Small intestine (tissue), 7 donors: Measurements from ENCODE around the gene RNF19B. TPM values are rescaled to one million over a fixed set of nuclear protein-coding genes. Genes with fewer than 3 reads are reported as not detected.
A peak's percentile ranks its signal among the peaks of the same experiment; 100 is the strongest.
"Not testable (repeated sequence)": the region's sequence is repeated elsewhere in the genome, so short reads cannot be mapped to it uniquely, and the experiment has no call there.

Experiments
- DNase-seq, 2 donors: peaks; one replicate each; pipeline versions ENCODE4 v3.0.0 to v3.0.0-alpha.2; 2013
- FAIRE-seq: peaks from 2 replicates; lab custom pipeline; 2012; peaks lifted over from hg19 to GRCh38; lab: Jason Lieb, UNC
- H3K27ac ChIP-seq, 3 donors: one replicate each; pipeline ENCODE4 v1.5.1; 2013; ENCODE audit warnings: low read length in 2 of 3, mild to moderate bottlenecking in 2 of 3, control low read depth in 1 of 3, inconsistent platforms in 1 of 3, low read depth in 1 of 3, moderate library complexity in 1 of 3
- H3K27me3 ChIP-seq, 3 donors: one replicate each; pipeline ENCODE4 v1.6.1; 2013; ENCODE audit warnings: low read length in 3 of 3, inconsistent platforms in 1 of 3; ENCODE audit not compliant: control insufficient read depth in 3 of 3, insufficient read depth in 3 of 3
- H3K36me3 ChIP-seq, 3 donors: one replicate each; pipeline ENCODE4 v1.6.1; 2013; ENCODE audit warnings: low read length in 3 of 3, inconsistent platforms in 1 of 3, low read depth in 1 of 3, mild to moderate bottlenecking in 1 of 3, moderate library complexity in 1 of 3; ENCODE audit not compliant: control insufficient read depth in 3 of 3, insufficient read depth in 2 of 3
- H3K4me1 ChIP-seq, 3 donors: one replicate each; pipeline ENCODE4 v1.6.1; 2013; ENCODE audit warnings: low read length in 2 of 3, inconsistent platforms in 1 of 3, low read depth in 1 of 3, mild to moderate bottlenecking in 1 of 3, moderate library complexity in 1 of 3; ENCODE audit not compliant: control insufficient read depth in 3 of 3, insufficient read depth in 2 of 3
- H3K4me3 ChIP-seq, 3 donors: one replicate each; pipeline ENCODE4 v1.5.1; 2013; ENCODE audit warnings: low read length in 3 of 3, control low read depth in 1 of 3, inconsistent platforms in 1 of 3, low read depth in 1 of 3, mild to moderate bottlenecking in 1 of 3, moderate library complexity in 1 of 3
- H3K9me3 ChIP-seq, 2 donors: one replicate each; pipeline ENCODE4 v1.6.1; 2013; ENCODE audit warnings: low read depth in 1 of 2, low read length in 1 of 2; ENCODE audit not compliant: control insufficient read depth in 2 of 2, insufficient read depth in 1 of 2
- WGBS, 3 donors: extraction: QIAGEN DNeasy Blood & Tissue Kit; methylation state at CpG; one replicate each; pipeline ENCODE4 v1.1.7; 2013; 5-methylcytosine and 5-hydroxymethylcytosine counted together
- polyA plus RNA-seq, 4 donors: library from polyadenylated mRNA; stranded (reverse) in 3 of 4; unstranded in 1 of 4; fragments of 200-250 nt in 3 of 4; fragments of 120-200 nt in 1 of 4; gene quantifications; one replicate each; pipeline versions ENCODE4 v1.2.1 to v1.2.3, GENCODE V29; 2013
- donor health status: healthy with polysubstance abuse.
- donor health status: control.
- donor health status: control.
- donor health status: Bipolar disorder and iron deficiency.
- donor health status: healthy.

RNF19B gene
- polyA plus RNA-seq, 4 donors, result 20.8 to 29.2 (median 28.9) TPM

GRCh38 chr1:32917521-32917920 is 47.1 kb downstream of the RNF19B start:
- no peaks in the 10 kb centered on the region for H3K36me3 ChIP-seq
- H3K4me3 ChIP-seq, result no peak overlapping the region
- no peaks in the 10 kb centered on the region for H3K27me3 ChIP-seq
- 65 to 81% (median 66%) methylated on average over 7 of the region's 7 CpGs for WGBS, 3 donors
- FAIRE-seq (no peak), DNase-seq (no peak)
- H3K4me1 ChIP-seq, result peaks cover 0 to 2% (median under 1%) of the 10 kb centered on the region in 3 donors
- peaks cover 0 to 3% of the 10 kb centered on the region in 2 donors for H3K9me3 ChIP-seq
- no peak overlapping the region for H3K27ac ChIP-seq

GRCh38 chr1:32915766-32916706 is 48.6 kb downstream of the RNF19B start:
- Histone ChIP-seq H3K4me1 (peaks cover 0 to 4% (median 2%) of the 10 kb centered on the region in 3 donors), H3K9me3 (peaks cover 0 to 3% of the 10 kb centered on the region in 2 donors), H3K27me3 (no peaks in the 10 kb centered on the region), H3K27ac (no peak overlapping the region), H3K4me3 (no peak overlapping the region), H3K36me3 (no peaks in the 10 kb centered on the region)
- 87 to 91% (median 89%) methylated on average over 12 of the region's 12 CpGs for WGBS, 3 donors
- DNase-seq (no peak), FAIRE-seq (no peak)

GRCh38 chr1:32910319-32910718 is 54.3 kb downstream of the RNF19B start:
- Histone ChIP-seq H3K4me1 (peaks cover 4 to 24% (median 6%) of the 10 kb centered on the region in 3 donors), H3K4me3 (no peak overlapping the region), H3K36me3 (no peaks in the 10 kb centered on the region), H3K27me3 (no peaks in the 10 kb centered on the region), H3K27ac (no peak overlapping the region), H3K9me3 (no peaks in the 10 kb centered on the region)
- no peak for FAIRE-seq
- 90 to 92% (median 91%) methylated on average over 5 of the region's 5 CpGs for WGBS, 3 donors
- no peak for DNase-seq

DNA sequence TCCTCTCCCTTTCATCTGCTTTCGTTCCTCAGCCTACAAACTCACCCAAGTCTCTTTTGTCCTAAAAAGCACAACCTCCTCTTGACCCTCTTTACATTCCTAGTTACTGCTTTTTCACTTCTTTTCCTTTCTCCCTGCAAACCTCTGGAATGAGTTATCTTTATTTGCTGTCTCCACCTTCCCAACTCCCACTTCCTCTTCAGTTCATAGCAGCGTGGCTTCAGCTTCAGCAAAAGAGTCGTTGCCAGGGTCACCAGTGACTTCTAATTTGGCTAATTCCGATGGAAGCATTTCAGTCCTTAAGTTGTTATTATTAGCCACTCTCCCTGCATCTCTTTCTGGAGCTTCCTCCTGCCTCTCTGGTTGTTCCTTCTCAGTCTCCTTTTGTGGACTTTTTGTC is 57.2 kb downstream of the RNF19B start:
- DNase-seq, result peak; percentile 40 to 44
- H3K36me3 ChIP-seq, result no peaks in the 10 kb centered on the region
- no peaks in the 10 kb centered on the region for H3K9me3 ChIP-seq
- no peak for FAIRE-seq
- H3K27me3 ChIP-seq, result peaks cover 0 to 3% (median 0%) of the 10 kb centered on the region in 3 donors
- H3K4me3 ChIP-seq, result no peak overlapping the region
- H3K4me1 ChIP-seq, result peaks cover 4 to 34% (median 8%) of the 10 kb centered on the region in 3 donors
- 16 to 22% (median 20%) methylated on average over 4 of the region's 4 CpGs for WGBS, 3 donors
- peak overlapping the region in 1 of 3 donors; percentile 47 for H3K27ac ChIP-seq

- H3K9me3 ChIP-seq, result no peaks in the 10 kb centered on the region
- no peaks in the 10 kb centered on the region for H3K36me3 ChIP-seq
- H3K4me1 ChIP-seq, result peaks cover 4 to 30% (median 8%) of the 10 kb centered on the region in 3 donors
- no peak for FAIRE-seq
- peaks cover 0 to 3% (median 0%) of the 10 kb centered on the region in 3 donors for H3K27me3 ChIP-seq
- no peak overlapping the region for H3K4me3 ChIP-seq
- peak overlapping the region in 1 of 3 donors; percentile 48 for H3K27ac ChIP-seq
- WGBS, 3 donors, result 77 to 84% (median 80%) methylated on average over 7 of the region's 7 CpGs
- DNase-seq, result peak in 1 of 2 donors; percentile 73
Observed at GRCh38 chr1:32906654-32907053, 58.0 kb downstream of the RNF19B start.

DNA sequence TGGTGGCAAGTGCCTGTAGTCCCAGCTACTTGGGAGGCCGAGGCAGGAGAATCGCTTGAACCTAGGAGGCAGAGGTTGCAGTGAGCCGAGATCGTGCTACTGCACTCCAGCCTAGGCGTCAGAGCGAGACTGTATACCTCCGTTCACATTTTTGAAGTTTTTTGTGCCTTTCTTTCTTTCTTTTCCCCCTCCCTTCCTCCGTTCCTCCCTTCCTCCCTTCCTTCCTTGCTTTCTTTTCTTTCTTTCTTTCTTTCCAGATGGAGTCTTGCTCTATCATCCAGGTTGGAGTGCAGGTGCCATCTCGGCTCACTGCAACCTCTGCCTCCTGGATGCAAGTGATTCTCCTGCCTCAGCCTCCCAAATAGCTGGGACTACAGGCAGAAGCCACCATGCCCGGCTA is 59.0 kb downstream of the RNF19B start:
- peak overlapping the region in 2 of 3 donors; percentile 17 to 32 for H3K27ac ChIP-seq
- DNase-seq, FAIRE-seq, H3K4me3 ChIP-seq, H3K36me3 ChIP-seq, H3K9me3 ChIP-seq, H3K27me3 ChIP-seq: not testable (repeated sequence)
- H3K4me1 ChIP-seq, result peaks cover 4 to 34% (median 8%) of the 10 kb centered on the region in 3 donors
- WGBS, 3 donors, result 78 to 83% (median 81%) methylated on average over 10 of the region's 10 CpGs

- H3K27me3 ChIP-seq, result peaks cover 0 to 7% (median 3%) of the 10 kb centered on the region in 3 donors
- peaks cover 4 to 37% (median 8%) of the 10 kb centered on the region in 3 donors for H3K4me1 ChIP-seq
- WGBS, 3 donors, result 13 to 64% (median 44%) methylated on average over 2 of the region's 2 CpGs
- DNase-seq, result no peak
- no peaks in the 10 kb centered on the region for H3K9me3 ChIP-seq
- peak overlapping the region; percentile 68 to 92 (median 81) for H3K27ac ChIP-seq
- no peak overlapping the region for H3K4me3 ChIP-seq
- no peaks in the 10 kb centered on the region for H3K36me3 ChIP-seq
- FAIRE-seq, result no peak
Observed at GRCh38 chr1:32904797-32905196, 59.8 kb downstream of the RNF19B start.

- Histone ChIP-seq H3K36me3 (no peaks in the 10 kb centered on the region), H3K27ac (peak overlapping the region; percentile 68 to 92 (median 81)), H3K27me3 (peaks cover 0 to 7% (median 3%) of the 10 kb centered on the region in 3 donors), H3K4me1 (peaks cover 4 to 37% (median 8%) of the 10 kb centered on the region in 3 donors), H3K4me3 (no peak overlapping the region), H3K9me3 (no peaks in the 10 kb centered on the region)
- DNase-seq (peak; percentile 85 to 99), FAIRE-seq (no peak)
- 30 to 60% (median 60%) methylated on average over 3 of the region's 3 CpGs for WGBS, 3 donors
Observed at GRCh38 chr1:32903991-32904785, 60.4 kb downstream of the RNF19B start.
